ENCODE data around the gene SMIM24. TPM values are rescaled to one million over a fixed set of nuclear protein-coding genes. Genes with fewer than 3 reads are reported as not detected.

The SMIM24 gene
- polyA plus RNA-seq, 1 donor from 2014 or later, result not detected

DNA sequence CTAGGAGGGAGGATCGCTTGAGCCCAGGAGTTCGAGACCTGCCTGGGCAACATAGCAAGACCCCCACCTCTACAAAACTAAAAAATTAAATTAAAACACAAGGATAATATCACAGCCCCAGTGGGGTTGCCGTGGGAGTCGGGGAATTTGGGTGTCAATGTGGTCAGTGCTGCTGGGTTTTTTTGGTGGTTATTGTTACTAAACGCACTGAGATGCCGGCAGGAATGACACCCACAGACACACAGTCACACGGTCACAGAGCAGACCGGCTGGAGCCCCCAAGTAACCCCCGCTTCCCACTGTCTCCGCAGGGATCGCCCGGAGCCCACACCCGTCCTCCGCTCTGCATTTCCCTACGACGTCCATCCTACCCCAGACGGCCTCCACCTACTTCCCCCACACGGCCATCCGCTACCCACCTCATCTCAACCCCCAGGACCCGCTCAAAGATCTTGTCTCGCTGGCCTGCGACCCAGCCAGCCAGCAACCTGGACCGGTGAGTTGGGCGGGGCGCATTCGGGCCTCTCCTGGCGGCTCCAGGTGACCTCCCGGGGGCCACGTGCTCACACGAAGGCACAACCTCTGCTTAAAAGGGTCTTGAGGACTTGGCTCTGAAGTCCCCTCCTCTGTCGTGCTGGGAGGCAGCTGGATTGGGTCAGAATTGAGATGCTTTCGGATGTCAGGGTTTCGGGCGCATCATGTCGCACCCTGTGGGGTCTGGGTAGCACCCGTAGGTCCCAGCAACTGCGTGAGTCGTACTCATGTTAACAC, 28.0 kb downstream of the SMIM24 start:
- H3K36me3 ChIP-seq (ENCODE audit: insufficient read depth, low read length), result no peaks in the 10 kb centered on the region

DNA sequence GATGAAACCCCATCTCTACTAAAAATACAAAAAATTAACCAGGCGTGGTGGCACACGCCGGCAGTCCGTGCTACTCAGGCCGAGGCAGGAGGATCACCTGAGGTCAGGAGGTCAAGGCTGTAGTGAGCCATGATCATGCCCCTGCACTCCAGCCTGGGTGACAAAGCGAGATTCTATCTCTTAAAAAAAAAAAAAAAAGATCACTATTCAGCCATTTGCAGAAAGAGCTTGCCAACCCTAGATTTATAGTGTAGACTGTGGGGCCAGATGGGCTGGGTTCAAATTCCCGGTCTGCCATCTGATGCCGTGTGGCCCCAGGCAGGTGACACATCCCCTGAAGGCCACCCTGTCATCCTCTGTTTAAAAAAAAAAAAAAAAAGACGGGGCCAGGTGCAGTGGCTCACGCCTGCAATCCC, 28.9 kb downstream of the SMIM24 start:
- H3K79me2 ChIP-seq (replicated peaks; ENCODE audit: insufficient read depth, low read length), result no peaks in the 10 kb centered on the region
- H3F3A ChIP-seq (ENCODE audit: insufficient read depth, low read length, poor library complexity, severe bottlenecking), result no peaks in the 10 kb centered on the region
- no peaks in the 10 kb centered on the region for H3K27me3 ChIP-seq (ENCODE audit: insufficient read depth, low read depth, low read length)
- no peaks in the 10 kb centered on the region for H4K20me1 ChIP-seq (ENCODE audit: insufficient read depth)
- no peaks in the 10 kb centered on the region for H3K9me3 ChIP-seq (ENCODE audit: low read length)
- H2AFZ ChIP-seq (ENCODE audit: low read depth, low read length), result no peak overlapping the region
- no peak overlapping the region for H3K27ac ChIP-seq (ENCODE audit: low read length)
- no peak overlapping the region for H3K4me3 ChIP-seq (ENCODE audit: low read length)
- no peaks in the 10 kb centered on the region for H3K36me3 ChIP-seq (ENCODE audit: insufficient read depth, low read length)
- H3K9me2 ChIP-seq (ENCODE audit: insufficient read depth, low read length), result no peaks in the 10 kb centered on the region
- TF ChIP-seq SMC3 (conservative IDR thresholded peaks at IDR 0.05; ENCODE audit: poor library complexity) (no peak), TAF1 (IDR thresholded peaks at IDR 0.05; ENCODE audit: low read depth) (no peak), EZH2 (IDR thresholded peaks at IDR 0.05; ENCODE audit: borderline replicate concordance, insufficient read depth, low read length, poor library complexity, severe bottlenecking) (no peak), POLR2AphosphoS5 (IDR thresholded peaks at IDR 0.05) (no peak), MXI1 (conservative IDR thresholded peaks at IDR 0.05; ENCODE audit: poor library complexity, severe bottlenecking) (no peak), EP300 (conservative IDR thresholded peaks at IDR 0.05; ENCODE audit: poor library complexity, severe bottlenecking) (no peak), RAD21 (conservative IDR thresholded peaks at IDR 0.05) (no peak)
- TF ChIP-seq, protein P1, sequence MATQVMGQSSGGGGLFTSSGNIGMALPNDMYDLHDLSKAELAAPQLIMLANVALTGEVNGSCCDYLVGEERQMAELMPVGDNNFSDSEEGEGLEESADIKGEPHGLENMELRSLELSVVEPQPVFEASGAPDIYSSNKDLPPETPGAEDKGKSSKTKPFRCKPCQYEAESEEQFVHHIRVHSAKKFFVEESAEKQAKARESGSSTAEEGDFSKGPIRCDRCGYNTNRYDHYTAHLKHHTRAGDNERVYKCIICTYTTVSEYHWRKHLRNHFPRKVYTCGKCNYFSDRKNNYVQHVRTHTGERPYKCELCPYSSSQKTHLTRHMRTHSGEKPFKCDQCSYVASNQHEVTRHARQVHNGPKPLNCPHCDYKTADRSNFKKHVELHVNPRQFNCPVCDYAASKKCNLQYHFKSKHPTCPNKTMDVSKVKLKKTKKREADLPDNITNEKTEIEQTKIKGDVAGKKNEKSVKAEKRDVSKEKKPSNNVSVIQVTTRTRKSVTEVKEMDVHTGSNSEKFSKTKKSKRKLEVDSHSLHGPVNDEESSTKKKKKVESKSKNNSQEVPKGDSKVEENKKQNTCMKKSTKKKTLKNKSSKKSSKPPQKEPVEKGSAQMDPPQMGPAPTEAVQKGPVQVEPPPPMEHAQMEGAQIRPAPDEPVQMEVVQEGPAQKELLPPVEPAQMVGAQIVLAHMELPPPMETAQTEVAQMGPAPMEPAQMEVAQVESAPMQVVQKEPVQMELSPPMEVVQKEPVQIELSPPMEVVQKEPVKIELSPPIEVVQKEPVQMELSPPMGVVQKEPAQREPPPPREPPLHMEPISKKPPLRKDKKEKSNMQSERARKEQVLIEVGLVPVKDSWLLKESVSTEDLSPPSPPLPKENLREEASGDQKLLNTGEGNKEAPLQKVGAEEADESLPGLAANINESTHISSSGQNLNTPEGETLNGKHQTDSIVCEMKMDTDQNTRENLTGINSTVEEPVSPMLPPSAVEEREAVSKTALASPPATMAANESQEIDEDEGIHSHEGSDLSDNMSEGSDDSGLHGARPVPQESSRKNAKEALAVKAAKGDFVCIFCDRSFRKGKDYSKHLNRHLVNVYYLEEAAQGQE (IDR thresholded peaks at IDR 0.05; ENCODE audit: borderline replicate concordance), result no peak
- TF ChIP-seq, protein P2, sequence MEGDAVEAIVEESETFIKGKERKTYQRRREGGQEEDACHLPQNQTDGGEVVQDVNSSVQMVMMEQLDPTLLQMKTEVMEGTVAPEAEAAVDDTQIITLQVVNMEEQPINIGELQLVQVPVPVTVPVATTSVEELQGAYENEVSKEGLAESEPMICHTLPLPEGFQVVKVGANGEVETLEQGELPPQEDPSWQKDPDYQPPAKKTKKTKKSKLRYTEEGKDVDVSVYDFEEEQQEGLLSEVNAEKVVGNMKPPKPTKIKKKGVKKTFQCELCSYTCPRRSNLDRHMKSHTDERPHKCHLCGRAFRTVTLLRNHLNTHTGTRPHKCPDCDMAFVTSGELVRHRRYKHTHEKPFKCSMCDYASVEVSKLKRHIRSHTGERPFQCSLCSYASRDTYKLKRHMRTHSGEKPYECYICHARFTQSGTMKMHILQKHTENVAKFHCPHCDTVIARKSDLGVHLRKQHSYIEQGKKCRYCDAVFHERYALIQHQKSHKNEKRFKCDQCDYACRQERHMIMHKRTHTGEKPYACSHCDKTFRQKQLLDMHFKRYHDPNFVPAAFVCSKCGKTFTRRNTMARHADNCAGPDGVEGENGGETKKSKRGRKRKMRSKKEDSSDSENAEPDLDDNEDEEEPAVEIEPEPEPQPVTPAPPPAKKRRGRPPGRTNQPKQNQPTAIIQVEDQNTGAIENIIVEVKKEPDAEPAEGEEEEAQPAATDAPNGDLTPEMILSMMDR (IDR thresholded peaks at IDR 0.05; ENCODE audit: poor library complexity, severe bottlenecking), result no peak
- no peak overlapping the region for H3K4me2 ChIP-seq (ENCODE audit: low read length)
- H3K9ac ChIP-seq (ENCODE audit: low read length), result no peak overlapping the region

More for the DNA sequence above, 28.0 kb downstream of the SMIM24 start:
- no peaks in the 10 kb centered on the region for H3K9me2 ChIP-seq (ENCODE audit: insufficient read depth, low read length)
- no peak overlapping the region for H3K4me2 ChIP-seq (ENCODE audit: low read length)
- H3K79me2 ChIP-seq (replicated peaks; ENCODE audit: insufficient read depth, low read length), result no peaks in the 10 kb centered on the region
- no peaks in the 10 kb centered on the region for H4K20me1 ChIP-seq (ENCODE audit: insufficient read depth)
- H3K4me3 ChIP-seq (ENCODE audit: low read length), result no peak overlapping the region
- H3K27ac ChIP-seq (ENCODE audit: low read length), result no peak overlapping the region
- TF ChIP-seq EP300 (conservative IDR thresholded peaks at IDR 0.05; ENCODE audit: poor library complexity, severe bottlenecking), result no peak
- TF ChIP-seq EZH2 (IDR thresholded peaks at IDR 0.05; ENCODE audit: borderline replicate concordance, insufficient read depth, low read length, poor library complexity, severe bottlenecking), result no peak
- TF ChIP-seq POLR2AphosphoS5 (IDR thresholded peaks at IDR 0.05), result no peak
- no peak for TF ChIP-seq RAD21 (conservative IDR thresholded peaks at IDR 0.05)
- TF ChIP-seq TAF1 (IDR thresholded peaks at IDR 0.05; ENCODE audit: low read depth), result no peak
- TF ChIP-seq, protein P2 (IDR thresholded peaks at IDR 0.05; ENCODE audit: poor library complexity, severe bottlenecking), result no peak
- TF ChIP-seq, protein P1 (IDR thresholded peaks at IDR 0.05; ENCODE audit: borderline replicate concordance), result no peak
- no peaks in the 10 kb centered on the region for H3K27me3 ChIP-seq (ENCODE audit: insufficient read depth, low read depth, low read length)
- H3F3A ChIP-seq (ENCODE audit: insufficient read depth, low read length, poor library complexity, severe bottlenecking), result no peaks in the 10 kb centered on the region
- H3K9ac ChIP-seq (ENCODE audit: low read length), result no peak overlapping the region
- H2AFZ ChIP-seq (ENCODE audit: low read depth, low read length), result no peak overlapping the region
- no peaks in the 10 kb centered on the region for H3K9me3 ChIP-seq (ENCODE audit: low read length)
